ENCODE measurements around the gene TNPO3. TPM values are rescaled to one million over a fixed set of nuclear protein-coding genes. Genes with fewer than 3 reads are reported as not detected.
A peak's percentile ranks its signal among the peaks of the same experiment; 100 is the strongest.

TNPO3 gene
- total RNA-seq, 4 donors from 2014 or later: 30.8 to 43.4 (median 34.4) TPM

DNA sequence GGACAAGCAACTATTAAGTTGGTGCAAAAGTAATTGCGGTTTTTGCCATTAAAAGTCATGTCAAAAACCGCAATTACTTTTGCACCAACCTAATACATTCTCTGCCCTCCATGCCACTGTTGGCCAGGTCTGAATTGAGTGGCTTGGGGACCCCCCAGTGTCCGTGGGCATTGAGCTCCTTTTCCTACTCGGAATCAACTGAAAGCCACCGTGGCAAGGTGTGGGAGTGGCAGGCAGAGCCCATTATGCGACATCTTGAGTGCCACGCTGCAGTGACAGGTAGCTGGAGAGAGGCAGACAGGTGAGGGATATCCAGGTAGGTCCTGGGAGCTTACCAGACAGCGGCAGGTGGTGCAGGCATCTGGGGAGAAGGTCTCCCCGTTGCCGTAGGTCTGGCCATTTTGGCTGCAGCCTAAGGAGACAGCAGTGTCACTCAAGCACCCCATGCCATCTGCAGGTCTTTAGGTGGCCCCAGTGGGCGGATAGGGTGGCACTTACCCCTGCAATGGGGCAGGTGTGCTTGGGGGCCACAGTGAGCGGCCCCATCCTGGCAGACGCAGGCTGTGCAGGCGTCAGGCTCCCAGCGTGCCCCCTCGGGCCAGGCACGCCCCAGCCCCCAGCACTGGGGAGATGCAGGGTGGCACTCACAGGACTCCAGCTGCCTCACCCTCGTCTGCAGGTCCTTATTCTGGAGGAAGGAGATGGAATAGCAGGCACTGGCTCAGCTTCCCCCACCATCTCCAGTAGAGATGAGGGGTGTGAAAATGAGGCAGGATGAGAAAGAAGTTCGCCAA is 147.9 kb downstream of the TNPO3 start:
- no peak overlapping the region for H3K4me3 ChIP-seq
- peak in 1 of 2 donors; percentile 32 for DNase-seq (ENCODE audit: low spot score in 2 of 2)
- TF ChIP-seq POLR2AphosphoS5 (IDR thresholded peaks at IDR 0.05): no peak
- peaks cover 16% of the 10 kb centered on the region for H3K4me1 ChIP-seq
- no peak overlapping the region for H3K27ac ChIP-seq
- peaks cover 35% of the 10 kb centered on the region for H3K27me3 ChIP-seq
- 83% methylated on average over 12 of the region's 19 CpGs for WGBS
- H3K9me3 ChIP-seq: no peaks in the 10 kb centered on the region
- H3K36me3 ChIP-seq: no peaks in the 10 kb centered on the region

- Histone ChIP-seq H3K27ac (no peak overlapping the region), H3K36me3 (no peaks in the 10 kb centered on the region), H3K9me3 (no peaks in the 10 kb centered on the region), H3K4me1 (peaks cover 16% of the 10 kb centered on the region), H3K27me3 (peaks cover 33% of the 10 kb centered on the region), H3K4me3 (no peak overlapping the region)
- peak in 1 of 2 donors; percentile 51 for DNase-seq (ENCODE audit: low spot score in 2 of 2)
- no peak for TF ChIP-seq EP300 (IDR thresholded peaks at IDR 0.05)
- TF ChIP-seq CTCF (IDR thresholded peaks at IDR 0.05): no peak
- TF ChIP-seq POLR2A (IDR thresholded peaks at IDR 0.05): no peak
- TF ChIP-seq POLR2AphosphoS5 (IDR thresholded peaks at IDR 0.05): no peak
- 86% methylated on average over 4 of the region's 5 CpGs for WGBS
These were observed 148.7 kb downstream of the TNPO3 start for GRCh38 chr7:128906001-128906765.

DNA sequence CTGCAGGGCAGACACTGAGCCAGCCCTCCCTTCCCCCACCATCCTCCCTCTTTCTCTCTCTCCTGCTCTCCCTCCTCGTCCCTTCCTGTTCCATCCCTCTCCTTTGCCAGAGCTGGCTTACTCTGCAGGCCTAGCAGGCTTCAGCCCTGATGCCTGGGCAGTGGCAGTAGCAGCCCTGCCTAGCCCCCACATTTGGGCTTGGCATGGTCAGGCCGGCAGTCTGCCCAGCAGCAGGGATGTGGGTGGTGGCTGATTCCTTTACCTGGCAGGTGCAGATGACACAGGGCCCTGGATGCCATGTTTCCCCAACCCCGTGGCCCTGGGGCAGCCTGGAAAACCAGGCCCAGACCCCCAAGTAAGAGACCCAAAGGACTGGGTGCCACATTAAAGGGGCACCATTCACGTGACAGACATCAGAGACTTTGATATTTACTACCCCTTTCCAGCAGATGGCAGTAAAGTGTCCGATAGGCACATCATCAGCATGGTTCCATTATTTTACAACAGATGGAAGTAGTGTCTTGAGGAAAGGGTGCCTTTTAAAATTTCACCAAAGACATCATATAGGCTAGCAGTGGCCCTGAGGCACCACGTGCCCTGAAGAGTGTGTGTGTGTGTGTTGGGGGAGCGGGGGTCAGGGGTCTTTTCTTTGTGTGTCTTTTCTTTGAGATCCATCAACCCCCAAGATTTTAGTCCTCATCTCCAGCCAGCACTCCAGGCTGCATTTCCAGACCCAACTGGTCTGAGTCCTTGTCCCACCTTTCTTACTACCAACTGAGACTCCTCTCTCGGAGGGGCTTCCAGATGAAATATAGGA is 150.3 kb downstream of the TNPO3 start:
- Histone ChIP-seq H3K4me3 (no peak overlapping the region), H3K27me3 (peaks cover 21% of the 10 kb centered on the region), H3K9me3 (no peaks in the 10 kb centered on the region), H3K36me3 (no peaks in the 10 kb centered on the region), H3K4me1 (peaks cover 5% of the 10 kb centered on the region), H3K27ac (no peak overlapping the region)
- DNase-seq (ENCODE audit: low spot score in 2 of 2): peak in 1 of 2 donors; percentile 46
- 40% methylated on average over 8 of the region's 8 CpGs for WGBS
- TF ChIP-seq POLR2A (IDR thresholded peaks at IDR 0.05) (no peak), CTCF (IDR thresholded peaks at IDR 0.05) (peak; percentile 8 to 53)

Other genes with a start within 250 kb of the TNPO3 start
- 1 to 10 TPM; 3.8 to 5.1 (median 4.3) TPM for gene FLNC, start 224.7 kb downstream of the TNPO3 start, total RNA-seq
- 100 to 1,000 TPM in 3 of 4 donors, 10 to 100 TPM in 1; 78.4 to 165 (median 148) TPM for gene ATP6V1F, start 192.3 kb downstream of the TNPO3 start, total RNA-seq
- under 1 TPM; 0.17 to 0.57 (median 0.36) TPM for gene KCP, start 144.4 kb downstream of the TNPO3 start, total RNA-seq
- gene IRF5, start 117.2 kb downstream of the TNPO3 start, total RNA-seq: 10 to 100 TPM in 3 of 4 donors, 1 to 10 TPM in 1; 8.9 to 22.8 (median 18.6) TPM
- gene TSPAN33, start 89.6 kb upstream of the TNPO3 start, total RNA-seq: 10 to 100 TPM in 3 of 4 donors, 1 to 10 TPM in 1; 9.1 to 17.9 (median 11.1) TPM
- 10 to 100 TPM; 13.8 to 34.5 (median 18.1) TPM for gene SMO, start 133.5 kb upstream of the TNPO3 start, total RNA-seq
- gene AHCYL2, start 169.9 kb upstream of the TNPO3 start, total RNA-seq: 10 to 100 TPM; 33.5 to 61.2 (median 41.7) TPM

All from suprapubic skin (tissue), 4 donors.